H9 (cell line): ENCODE results near the gene APOL2. TPM values are rescaled to one million over a fixed set of nuclear protein-coding genes. Genes with fewer than 3 reads are reported as not detected.
"Not testable (repeated sequence)": the region's sequence is repeated elsewhere in the genome, so short reads cannot be mapped to it uniquely, and the experiment has no call there.

Experiments
- DNase-seq: peaks from one replicate; pipeline ENCODE4 v3.0.0-alpha.2; 2017
- H2AFZ ChIP-seq: one replicate; pipeline ENCODE4 v1.6.1; 2013; ENCODE audit warnings: mild to moderate bottlenecking, low read length, control low read depth, moderate library complexity
- H2AK5ac ChIP-seq: 2 replicates; pipeline ENCODE4 v1.6.1; 2013; ENCODE audit warnings: low read length, control low read depth, mixed read lengths; ENCODE audit not compliant: insufficient read length
- H2BK120ac ChIP-seq: one replicate; pipeline ENCODE4 v1.6.1; 2013; ENCODE audit warnings: low read depth, mild to moderate bottlenecking, low read length, control low read depth, inconsistent platforms; ENCODE audit not compliant: poor library complexity, severe bottlenecking
- H2BK12ac ChIP-seq: 2 replicates; pipeline ENCODE4 v1.6.1; 2013; ENCODE audit warnings: low read length, control low read depth, mixed read lengths, low read depth; ENCODE audit not compliant: insufficient read length
- H2BK15ac ChIP-seq: 2 replicates; pipeline ENCODE4 v1.6.1; 2013; ENCODE audit warnings: low read depth, low read length, control low read depth
- H2BK20ac ChIP-seq: one replicate; pipeline ENCODE4 v1.6.1; 2013; ENCODE audit warnings: low read depth, mild to moderate bottlenecking, low read length, control low read depth, inconsistent platforms; ENCODE audit not compliant: poor library complexity, severe bottlenecking
- H2BK5ac ChIP-seq: 2 replicates; pipeline ENCODE4 v1.6.1; 2013; ENCODE audit warnings: low read length, control low read depth, mixed read lengths; ENCODE audit not compliant: insufficient read length
- H3K14ac ChIP-seq: 2 replicates; pipeline ENCODE4 v1.6.1; 2013; ENCODE audit warnings: low read length, control low read depth; ENCODE audit not compliant: insufficient read depth
- H3K18ac ChIP-seq: 2 replicates; pipeline ENCODE4 v1.6.1; 2013; ENCODE audit warnings: low read depth, mild to moderate bottlenecking, mixed read lengths, low read length, control low read depth; ENCODE audit not compliant: insufficient read length
- H3K23ac ChIP-seq: 2 replicates; pipeline ENCODE4 v1.6.1; 2013; ENCODE audit warnings: low read length, control low read depth, mixed read lengths, low read depth; ENCODE audit not compliant: insufficient read length
- H3K23me2 ChIP-seq: 2 replicates; pipeline ENCODE4 v1.6.1; 2013; ENCODE audit warnings: low read depth, mild to moderate bottlenecking, mixed read lengths, low read length, control low read depth; ENCODE audit not compliant: insufficient read length, poor library complexity, severe bottlenecking
- H3K27ac ChIP-seq: 2 replicates; pipeline ENCODE4 v1.5.1; 2013; ENCODE audit warnings: low read length, control low read depth, mixed read lengths, low read depth; ENCODE audit not compliant: insufficient read length
- H3K27me3 ChIP-seq: 2 replicates; pipeline ENCODE4 v1.6.1; 2013; ENCODE audit warnings: low read length, control low read depth, inconsistent platforms; ENCODE audit not compliant: insufficient read depth
- H3K4ac ChIP-seq: 2 replicates; pipeline ENCODE4 v1.6.1; 2013; ENCODE audit warnings: low read depth, mild to moderate bottlenecking, control low read depth, inconsistent platforms, low read length, moderate library complexity
- H3K4me1 ChIP-seq: 2 replicates; pipeline ENCODE4 v1.6.1; 2013; ENCODE audit warnings: low read length, control low read depth, inconsistent platforms; ENCODE audit not compliant: insufficient read depth
- H3K4me2 ChIP-seq: 2 replicates; pipeline ENCODE4 v1.6.1; 2013; ENCODE audit warnings: low read length, control low read depth, mixed read lengths; ENCODE audit not compliant: insufficient read length, insufficient read depth
- H3K56ac ChIP-seq: 2 replicates; pipeline ENCODE4 v1.6.1; 2013; ENCODE audit warnings: low read depth, mild to moderate bottlenecking, mixed read lengths, low read length, control low read depth; ENCODE audit not compliant: insufficient read length
- H3K79me1 ChIP-seq: 2 replicates; pipeline ENCODE4 v1.6.1; 2013; ENCODE audit warnings: low read depth, mild to moderate bottlenecking, moderate library complexity, low read length, control low read depth, inconsistent platforms; ENCODE audit not compliant: insufficient read depth, poor library complexity, severe bottlenecking
- H3K79me2 ChIP-seq: 2 replicates; pipeline ENCODE4 v1.6.1; 2013; ENCODE audit warnings: low read length, control low read depth, inconsistent platforms; ENCODE audit not compliant: insufficient read depth
- H3K9ac ChIP-seq: 2 replicates; pipeline ENCODE4 v1.6.1; 2013; ENCODE audit warnings: low read length, control low read depth, mixed read lengths; ENCODE audit not compliant: insufficient read length; ENCODE audit errors: extremely low read depth
- H3K9me3 ChIP-seq: one replicate; pipeline ENCODE4 v1.6.1; 2013; ENCODE audit warnings: low read depth, low read length, inconsistent platforms; ENCODE audit not compliant: control insufficient read depth
- H3T11ph ChIP-seq: one replicate; pipeline ENCODE4 v1.6.1; 2013; ENCODE audit warnings: mild to moderate bottlenecking, low read length, control low read depth, inconsistent platforms
- H4K20me1 ChIP-seq: one replicate; pipeline ENCODE4 v1.6.1; 2013; ENCODE audit not compliant: control insufficient read depth, insufficient read length, insufficient read depth
- H4K5ac ChIP-seq: 2 replicates; pipeline ENCODE4 v1.6.1; 2013; ENCODE audit warnings: low read depth, mild to moderate bottlenecking, mixed read lengths, low read length, control low read depth; ENCODE audit not compliant: insufficient read length
- H4K8ac ChIP-seq: replicated peaks from 2 replicates; pipeline ENCODE4 v1.6.1; 2013; ENCODE audit warnings: low read length, control low read depth, mixed read lengths, low read depth; ENCODE audit not compliant: insufficient read length
- H4K91ac ChIP-seq: 2 replicates; pipeline ENCODE4 v1.6.1; 2013; ENCODE audit warnings: low read depth, mild to moderate bottlenecking, moderate library complexity, mixed read lengths, low read length, control low read depth; ENCODE audit not compliant: insufficient read length
- H3K27ac Mint-ChIP-seq, 3 experiments: 2 replicates in 2 of 3; 3 replicates in 1 of 3; pipeline ENCODE4 v1.8.0; 2020 to 2021; ENCODE audit warnings: mixed read lengths in 3 of 3, mild to moderate bottlenecking in 1 of 3, moderate library complexity in 1 of 3
- H3K27me3 Mint-ChIP-seq: 2 replicates; pipeline ENCODE4 v1.8.0; 2021; ENCODE audit warnings: low read depth, mild to moderate bottlenecking, moderate library complexity, mixed read lengths
- H3K36me3 Mint-ChIP-seq, 3 experiments: 2 replicates in 2 of 3; 3 replicates in 1 of 3; pipeline ENCODE4 v1.8.0; 2020 to 2021; ENCODE audit warnings: low read depth in 3 of 3, mixed read lengths in 3 of 3; ENCODE audit not compliant: insufficient read depth in 1 of 3
- H3K4me1 Mint-ChIP-seq, 2 experiments: 2 replicates each; pipeline ENCODE4 v1.8.0; 2020; ENCODE audit warnings: mixed read lengths in 2 of 2
- H3K4me3 Mint-ChIP-seq, 2 experiments: 2 replicates in 1 of 2; 3 replicates in 1 of 2; pipeline ENCODE4 v1.8.0; 2020 to 2021; ENCODE audit warnings: mild to moderate bottlenecking in 2 of 2, mixed read lengths in 2 of 2, moderate library complexity in 1 of 2
- H3K9me3 Mint-ChIP-seq, 2 experiments: 2 replicates in 1 of 2; 3 replicates in 1 of 2; pipeline ENCODE4 v1.8.0; 2020; ENCODE audit warnings: mild to moderate bottlenecking in 2 of 2, mixed read lengths in 2 of 2, moderate library complexity in 1 of 2
- WGBS: extraction: QIAGEN DNeasy Blood & Tissue Kit; methylation state at CpG from one replicate; pipeline ENCODE4 v1.1.7; 2013; ENCODE audit warnings: missing lambda C conversion rate, low lambda C conversion rate, mixed read lengths; ENCODE audit not compliant: insufficient read length; ENCODE audit errors: extremely low coverage; 5-methylcytosine and 5-hydroxymethylcytosine counted together
- total RNA-seq: library from RNA; stranded (reverse); gene quantifications from 2 replicates; pipeline ENCODE4 v1.2.1, GENCODE V29; 2021

Gene APOL2
- total RNA-seq, 1 experiment from 2014 or later: 15.6 TPM

DNA sequence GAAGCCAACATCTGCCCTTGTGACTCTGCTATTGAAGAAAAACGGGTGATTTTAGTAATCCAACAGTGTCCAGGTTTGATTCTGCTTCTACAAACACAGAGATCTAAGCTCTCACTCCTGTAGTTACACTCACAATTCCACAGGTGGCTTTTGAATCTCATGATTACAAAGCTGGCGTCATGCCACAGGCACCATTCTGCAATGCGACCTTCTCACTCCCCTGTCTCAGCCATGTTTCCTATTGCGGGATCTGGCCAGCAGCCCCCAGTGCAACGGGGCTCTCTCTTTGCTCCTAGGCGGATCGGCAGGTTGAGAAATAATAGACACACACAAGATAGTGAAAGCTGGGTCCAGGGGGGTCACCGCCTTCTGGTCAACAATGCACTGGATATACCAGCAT, 36.4 kb downstream of the APOL2 start:
- not testable (repeated sequence) for H4K20me1 ChIP-seq, H3K23me2 ChIP-seq

More for the DNA sequence above, 36.4 kb downstream of the APOL2 start:
- H3K27ac Mint-ChIP-seq, H3K27ac ChIP-seq, H3K4me2 ChIP-seq, H4K8ac ChIP-seq, H4K91ac ChIP-seq, H3K9me3 ChIP-seq, H3K23ac ChIP-seq, H3K4ac ChIP-seq, H3T11ph ChIP-seq, H3K9me3 Mint-ChIP-seq, H2BK120ac ChIP-seq, H3K14ac ChIP-seq, H2BK12ac ChIP-seq, DNase-seq, H3K4me3 Mint-ChIP-seq, H2BK5ac ChIP-seq, H4K5ac ChIP-seq, H2BK15ac ChIP-seq, H3K4me1 ChIP-seq, H3K56ac ChIP-seq, H3K18ac ChIP-seq, H3K9ac ChIP-seq, H3K79me1 ChIP-seq, H3K79me2 ChIP-seq, H3K27me3 ChIP-seq, H2AK5ac ChIP-seq, H3K36me3 Mint-ChIP-seq, H2BK20ac ChIP-seq, H3K27me3 Mint-ChIP-seq, H2AFZ ChIP-seq: not testable (repeated sequence)
- no CpG with 5 or more reads among the region's 8 CpGs for WGBS
- H3K4me1 Mint-ChIP-seq: peaks cover 22 to 39% of the 10 kb centered on the region in 2 experiments
